IMR-90 (cell line): Measurements from ENCODE around the gene PRTFDC1. TPM values are rescaled to one million over a fixed set of nuclear protein-coding genes. Genes with fewer than 3 reads are reported as not detected.
A peak's percentile ranks its signal among the peaks of the same experiment; 100 is the strongest.

Experiments used
- ATAC-seq: fragments of 200-7000 bp; cut with Tn5 transposase; 2 replicates; pipeline ENCODE4 v1.9.1; 2020; ENCODE audit warnings: low read depth, mild to moderate bottlenecking, moderate library complexity
- BruUV-seq: library from RNA; stranded (reverse); fragments of 400-500 nt; replicated peaks from 2 replicates; lab custom pipeline; 2021; lab: Mats Ljungman, UMichigan
- CTCF ChIA-PET: fragments of 300-600 bp; formaldehyde crosslinking; extraction: SDS; loops from one replicate; lab custom pipeline; 2021; ENCODE audit warnings: antibody characterized with exemption; lab: Yijun Ruan, JAX
- POLR2A ChIA-PET: fragments of 300-600 bp; sonication (Branson Sonifier 250); formaldehyde crosslinking; loops from one replicate; lab custom pipeline; 2022; ENCODE audit warnings: antibody characterized with exemption; ENCODE audit not compliant: unreplicated experiment; lab: Charles Lee
- DNase-seq: peaks from one replicate; pipeline ENCODE4 v3.0.0; 2013
- H2AFZ ChIP-seq: replicated peaks from 2 replicates; pipeline ENCODE3; 2013; ENCODE audit warnings: low read length, mild to moderate bottlenecking; ENCODE audit not compliant: poor library complexity
- H2AK5ac ChIP-seq: 2 replicates; pipeline ENCODE4 v1.6.1; 2013; ENCODE audit warnings: low read depth, low read length, inconsistent platforms
- H2AK9ac ChIP-seq: replicated peaks from 2 replicates; pipeline ENCODE3; 2013; ENCODE audit warnings: mild to moderate bottlenecking, low read depth, low read length, moderate library complexity; ENCODE audit not compliant: poor library complexity
- H2BK120ac ChIP-seq: 2 replicates; pipeline ENCODE4 v1.6.1; 2013; ENCODE audit warnings: low read depth, low read length, inconsistent platforms
- H2BK15ac ChIP-seq: 3 replicates; pipeline ENCODE4 v1.6.1; 2013; ENCODE audit warnings: low read depth, low read length, inconsistent platforms
- H2BK20ac ChIP-seq: 2 replicates; pipeline ENCODE4 v1.6.1; 2013; ENCODE audit warnings: low read depth, mild to moderate bottlenecking, inconsistent platforms, low read length, moderate library complexity
- H2BK5ac ChIP-seq: 2 replicates; pipeline ENCODE4 v1.6.1; 2013; ENCODE audit warnings: mild to moderate bottlenecking, low read depth, low read length, inconsistent platforms; ENCODE audit not compliant: poor library complexity, severe bottlenecking
- H3K14ac ChIP-seq: replicated peaks from 2 replicates; pipeline ENCODE4 v1.6.1; 2013; ENCODE audit warnings: low read depth, low read length, inconsistent platforms
- H3K18ac ChIP-seq: 2 replicates; pipeline ENCODE4 v1.6.1; 2013; ENCODE audit warnings: low read depth, low read length, control low read depth
- H3K23ac ChIP-seq: 2 replicates; pipeline ENCODE4 v1.6.1; 2013; ENCODE audit warnings: low read depth, low read length, inconsistent platforms
- H3K27ac ChIP-seq: 2 replicates; pipeline ENCODE4 v1.5.1; 2013; ENCODE audit warnings: mild to moderate bottlenecking, control low read depth, low read length; ENCODE audit not compliant: insufficient read depth
- H3K27me3 ChIP-seq: 2 replicates; pipeline ENCODE4 v1.6.1; 2013; ENCODE audit warnings: low read length; ENCODE audit not compliant: control insufficient read depth, insufficient read depth
- H3K36me3 ChIP-seq: 2 replicates; pipeline ENCODE4 v1.6.1; 2013; ENCODE audit warnings: low read length, mixed read lengths; ENCODE audit not compliant: control insufficient read depth, insufficient read depth
- H3K4ac ChIP-seq: 2 replicates; pipeline ENCODE4 v1.6.1; 2013; ENCODE audit warnings: low read depth, low read length, inconsistent platforms
- H3K4me1 ChIP-seq: 2 replicates; pipeline ENCODE4 v1.6.1; 2013; ENCODE audit warnings: low read length, mixed read lengths; ENCODE audit not compliant: control insufficient read depth, insufficient read depth
- H3K4me2 ChIP-seq: 2 replicates; pipeline ENCODE4 v1.6.1; 2013; ENCODE audit warnings: low read depth, mild to moderate bottlenecking, control low read depth, low read length, moderate library complexity
- H3K4me3 ChIP-seq: 2 replicates; pipeline ENCODE4 v1.5.1; 2013; ENCODE audit warnings: low read depth, mild to moderate bottlenecking, control low read depth, low read length, moderate library complexity; ENCODE audit not compliant: insufficient read depth
- H3K56ac ChIP-seq: 2 replicates; pipeline ENCODE4 v1.6.1; 2013; ENCODE audit warnings: low read length, inconsistent platforms; ENCODE audit not compliant: insufficient read depth; ENCODE audit errors: extremely low read depth
- H3K79me1 ChIP-seq, 2 experiments: 2 replicates each; pipeline ENCODE4 v1.6.1; 2013; ENCODE audit warnings: low read length in 2 of 2, inconsistent platforms in 1 of 2, low read depth in 1 of 2
- H3K9ac ChIP-seq: 2 replicates; pipeline ENCODE4 v1.6.1; 2013; ENCODE audit warnings: low read depth, low read length, control low read depth
- H3K9me1 ChIP-seq: 2 replicates; pipeline ENCODE4 v1.6.1; 2013; ENCODE audit warnings: low read length, inconsistent platforms; ENCODE audit not compliant: insufficient read depth
- H3K9me3 ChIP-seq: 2 replicates; pipeline ENCODE4 v1.6.1; 2013; ENCODE audit warnings: low read length; ENCODE audit not compliant: control insufficient read depth, insufficient read depth
- H4K20me1 ChIP-seq: 2 replicates; pipeline ENCODE4 v1.6.1; 2013; ENCODE audit warnings: low read length, inconsistent platforms; ENCODE audit not compliant: insufficient read depth
- H4K5ac ChIP-seq: 2 replicates; pipeline ENCODE4 v1.6.1; 2013; ENCODE audit warnings: mild to moderate bottlenecking, low read depth, low read length, control low read depth
- H4K8ac ChIP-seq, 2 experiments: 2 replicates each; pipeline ENCODE4 v1.6.1; 2013; ENCODE audit warnings: low read depth in 2 of 2, low read length in 2 of 2, control low read depth in 1 of 2, inconsistent platforms in 1 of 2
- H4K91ac ChIP-seq: 2 replicates; pipeline ENCODE4 v1.6.1; 2013; ENCODE audit warnings: low read depth, low read length, inconsistent platforms; ENCODE audit not compliant: insufficient read depth
- BHLHE40 ChIP-seq: fragments of 150-350 bp; IDR thresholded peaks from 2 replicates; pipeline ENCODE4 v1.6.1; 2016; ENCODE audit warnings: mild to moderate bottlenecking, low read depth, low read length
- CEBPB ChIP-seq: IDR thresholded peaks from 2 replicates; pipeline ENCODE4 v1.6.1; 2012; ENCODE audit warnings: low read depth, low read length, improper control_type of control experiment
- FOS ChIP-seq: fragments of 150-350 bp; IDR thresholded peaks from 2 replicates; pipeline ENCODE4 v1.6.1; 2016; ENCODE audit warnings: low read depth, low read length
- MXI1 ChIP-seq: IDR thresholded peaks from 2 replicates; pipeline ENCODE4 v1.6.1; 2012; ENCODE audit warnings: low read depth, mild to moderate bottlenecking, low read length, moderate library complexity, borderline replicate concordance
- POLR2A ChIP-seq: IDR thresholded peaks from 2 replicates; pipeline ENCODE4 v1.6.1; 2012; ENCODE audit warnings: mild to moderate bottlenecking, low read depth, low read length
- RAD21 ChIP-seq: IDR thresholded peaks from 2 replicates; pipeline ENCODE4 v1.6.1; 2012; ENCODE audit warnings: low read length, improper control_type of control experiment
- RFX5 ChIP-seq: IDR thresholded peaks from 2 replicates; pipeline ENCODE4 v1.8.0; 2012; ENCODE audit warnings: low read depth, mild to moderate bottlenecking, low read length, moderate library complexity
- WGBS, 2 experiments: methylation state at CpG; one replicate each; pipeline versions ENCODE4 v1.1.5 to v1.1.7; 2013; ENCODE audit warnings: missing lambda C conversion rate in 2 of 2; ENCODE audit not compliant: insufficient read length in 1 of 2; ENCODE audit errors: extremely low coverage in 2 of 2; 5-methylcytosine and 5-hydroxymethylcytosine counted together
- dilution Hi-C: fragments of 300-500 bp; cut with HindIII; formaldehyde crosslinking; loops from one replicate; pipeline ENCODE4 v1.14.3; 2018; ENCODE audit warnings: low sequenced_read_pairs; ENCODE audit not compliant: unreplicated experiment
- in situ Hi-C: fragments of 300-500 bp; cut with MboI; formaldehyde crosslinking; loops from 3 replicates; pipeline ENCODE4 v1.14.3; 2019; ENCODE audit warnings: low sequenced_read_pairs, inconsistent platforms, mixed read lengths
- intact Hi-C: fragments of 100-400 bp; cut with micrococcal nuclease; formaldehyde crosslinking; loops from 2 replicates; pipeline ENCODE4 v1.10.0; 2022
- polyA plus RNA-seq, 3 experiments: library from polyadenylated mRNA; depleted of rRNA; stranded (reverse); fragments of >200 nt; gene quantifications; 2 replicates each; pipeline ENCODE4 v1.2.3, GENCODE V29; 2012; ENCODE audit warnings: low replicate concordance in 1 of 3
- total RNA-seq: library from RNA; depleted of rRNA; stranded (reverse); fragments of >200 nt; gene quantifications from 2 replicates; pipeline ENCODE4 v1.2.3, GENCODE V29; 2012

The PRTFDC1 gene
- total and polyA plus RNA-seq, 2 of the 4 experiments (the other 2 are of a cell fraction), result 12.3 to 17.9 TPM

DNA sequence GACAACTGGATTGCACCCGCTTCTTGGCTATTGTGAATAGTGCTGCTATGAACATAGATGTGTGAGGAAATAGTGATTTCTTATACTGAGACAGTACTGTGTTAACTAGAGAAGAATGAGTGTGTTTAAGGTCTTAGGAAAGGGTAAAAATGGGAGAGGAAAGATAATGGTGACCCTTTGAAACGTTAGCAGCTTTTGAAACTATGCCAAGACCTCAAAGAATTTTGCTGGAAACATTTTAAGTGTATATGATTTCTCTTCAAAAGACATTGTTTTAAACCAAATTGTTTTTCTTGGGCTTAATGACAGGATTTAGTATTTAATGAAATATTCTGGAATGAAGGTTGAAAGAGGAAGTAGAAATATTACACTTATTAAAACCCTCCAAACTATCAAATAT lies 127.9 kb downstream of the PRTFDC1 start:
- H4K91ac ChIP-seq, result no peak overlapping the region
- no peak overlapping the region for H3K4me3 ChIP-seq
- H2AFZ ChIP-seq, result no peak overlapping the region
- 0 out of 2 replicates have a peak overlapping the region, but pooled peaks have one; percentile 1 for H3K14ac ChIP-seq
- H2BK15ac ChIP-seq, result peak overlapping the region; percentile 3; the same call in 1 of the 3 replicates
- H3K27me3 ChIP-seq, result no peaks in the 10 kb centered on the region
- no peak overlapping the region for H4K5ac ChIP-seq
- no peak overlapping the region for H4K8ac ChIP-seq
- TF ChIP-seq CEBPB (no peak), MXI1 (no peak), FOS (no peak), RAD21 (no peak), POLR2A (no peak), BHLHE40 (no peak), RFX5 (no peak)
- peak overlapping the region; percentile 21 for H2BK5ac ChIP-seq
- ChIA-PET CTCF (no interaction called here), POLR2A (no interaction called here)
- no peak overlapping the region for H2AK5ac ChIP-seq
- dilution Hi-C loops, result no loop called here
- H3K9ac ChIP-seq, result no peak overlapping the region
- no peaks in the 10 kb centered on the region for H3K9me3 ChIP-seq
- H4K20me1 ChIP-seq, result no peaks in the 10 kb centered on the region
- no peaks in the 10 kb centered on the region for H3K79me1 ChIP-seq
- in situ Hi-C loops, result no loop called here
- intact Hi-C loops, result no loop called here
- ATAC-seq (no peak), DNase-seq (no peak)
- no peak overlapping the region for H3K4ac ChIP-seq
- no peak overlapping the region for H2AK9ac ChIP-seq
- no peak overlapping the region for H3K56ac ChIP-seq
- WGBS, 2 experiments, result no CpG with 5 or more reads among the region's 2 CpGs
- H3K23ac ChIP-seq, result no peak overlapping the region
- no TSS peak for BruUV-seq
- H3K18ac ChIP-seq, result no peak overlapping the region
- no peaks in the 10 kb centered on the region; the same call in 1 of the 2 replicates for H3K9me1 ChIP-seq
- H3K4me1 ChIP-seq, result peaks cover 6% of the 10 kb centered on the region
- H3K36me3 ChIP-seq, result no peaks in the 10 kb centered on the region
- no peak overlapping the region for H3K27ac ChIP-seq
- H3K4me2 ChIP-seq, result no peak overlapping the region
- H2BK20ac ChIP-seq, result no peak overlapping the region
- H2BK120ac ChIP-seq, result no peak overlapping the region
